HG03159 (cell line): ENCODE measurements around the gene TTF1.
"Not testable (repeated sequence)": the region's sequence is repeated elsewhere in the genome, so short reads cannot be mapped to it uniquely, and the experiment has no call there.

Experiments used
- ATAC-seq: cut with Tn5 transposase; IDR thresholded peaks from one replicate; pipeline ENCODE4 v1.9.1; 2021; ENCODE audit warnings: mild to moderate bottlenecking, moderate library complexity; ENCODE audit not compliant: unreplicated experiment

Gene TTF1

GRCh38 chr9:132412089-132412488 is 5.4 kb upstream of the TTF1 start:
- ATAC-seq, result no peak

- ATAC-seq, result peak; percentile 49
These were observed 4.5 kb upstream of the TTF1 start for GRCh38 chr9:132411091-132411508.

- no peak for ATAC-seq
These were observed 4.0 kb upstream of the TTF1 start for GRCh38 chr9:132410642-132411041.

DNA sequence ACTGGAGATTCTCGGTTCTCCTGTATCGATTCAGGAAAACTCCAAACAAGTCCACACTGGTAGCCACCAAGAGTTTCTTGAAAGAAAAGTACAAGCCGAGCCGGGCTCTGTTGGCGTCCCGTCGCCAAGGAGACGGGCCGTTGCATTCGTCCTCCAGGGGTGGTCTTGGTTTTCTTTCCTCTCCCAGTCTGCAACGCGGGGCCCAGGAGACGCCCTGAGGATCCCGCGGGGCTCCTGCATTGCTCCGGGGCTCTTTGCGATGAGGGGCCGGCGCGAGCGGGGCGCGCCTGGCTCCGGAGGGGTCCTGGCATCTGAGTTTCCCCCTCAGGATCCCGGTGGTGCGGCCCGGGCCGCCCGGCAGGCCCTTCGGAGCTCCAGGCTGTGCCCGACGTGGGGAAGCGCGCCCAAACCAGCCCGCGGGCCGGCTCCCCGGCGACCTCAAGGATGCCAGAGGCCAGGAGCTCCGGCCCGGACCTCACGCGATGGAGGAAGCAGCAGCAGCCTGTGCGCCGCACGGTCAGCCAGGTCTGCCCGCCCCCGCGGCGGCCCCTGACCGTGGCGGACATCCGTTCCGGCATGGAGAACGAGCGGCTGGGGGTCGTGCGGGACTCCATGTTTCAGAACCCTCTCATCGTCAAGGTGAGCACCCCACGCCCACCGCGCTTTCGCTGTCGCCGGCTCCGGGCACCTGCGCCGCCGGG is 3.3 kb upstream of the TTF1 start, which contains the start of gene CFAP77:
Gene CFAP77, plus strand, starts transcription at position 384 of the 701 bp plus-strand sequence. Its CDS starts 61 bp downstream, at position 445.
- no peak for ATAC-seq

DNA sequence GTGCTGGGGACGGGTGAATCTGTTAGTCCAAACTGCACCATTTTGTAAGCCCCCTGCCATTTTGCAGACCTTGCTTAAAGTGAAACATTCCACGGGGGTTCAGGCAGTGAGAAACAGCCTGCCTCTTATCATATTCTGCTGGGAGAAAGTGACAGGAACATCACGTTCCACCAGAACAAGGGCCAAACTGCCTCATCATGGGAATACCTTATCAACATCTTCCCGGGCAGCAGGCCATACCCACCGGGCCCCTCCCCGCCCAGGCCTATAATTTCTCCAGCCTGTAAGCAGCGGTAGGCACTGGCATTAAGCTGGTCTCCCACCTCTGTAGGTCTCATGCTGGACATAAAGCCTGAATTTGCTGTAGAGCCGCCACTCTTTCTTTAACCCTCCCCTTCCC is 1.9 kb upstream of the TTF1 start:
- ATAC-seq, result no peak

DNA sequence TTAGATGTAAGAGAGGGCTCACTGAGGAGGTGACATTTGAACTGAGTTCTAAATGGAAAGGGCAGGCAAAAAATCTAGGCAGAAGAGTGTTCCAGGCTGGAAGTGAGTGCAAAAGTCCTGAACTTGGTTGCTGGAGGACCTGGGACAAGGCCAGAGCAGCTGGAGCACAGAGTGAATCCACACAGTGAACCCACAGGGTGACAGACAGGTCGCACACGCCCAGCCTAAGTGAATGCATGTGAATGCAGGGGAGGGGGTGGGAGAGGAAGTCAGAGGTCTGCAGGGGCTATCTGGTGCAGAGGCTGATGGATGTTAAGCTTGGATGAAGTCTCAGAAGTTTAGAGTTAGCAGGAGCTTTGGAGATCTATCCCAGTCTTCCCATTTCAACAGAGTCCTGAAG is 556 bp upstream of the TTF1 start:
- no peak for ATAC-seq

- no peak for ATAC-seq
These were observed 2.3 kb downstream of the TTF1 start for GRCh38 chr9:132404228-132404881.

GRCh38 chr9:132401824-132402223 is 4.8 kb downstream of the TTF1 start:
- no peak for ATAC-seq

- no peak for ATAC-seq
These were observed 11.1 kb downstream of the TTF1 start for GRCh38 chr9:132395560-132395959.

DNA sequence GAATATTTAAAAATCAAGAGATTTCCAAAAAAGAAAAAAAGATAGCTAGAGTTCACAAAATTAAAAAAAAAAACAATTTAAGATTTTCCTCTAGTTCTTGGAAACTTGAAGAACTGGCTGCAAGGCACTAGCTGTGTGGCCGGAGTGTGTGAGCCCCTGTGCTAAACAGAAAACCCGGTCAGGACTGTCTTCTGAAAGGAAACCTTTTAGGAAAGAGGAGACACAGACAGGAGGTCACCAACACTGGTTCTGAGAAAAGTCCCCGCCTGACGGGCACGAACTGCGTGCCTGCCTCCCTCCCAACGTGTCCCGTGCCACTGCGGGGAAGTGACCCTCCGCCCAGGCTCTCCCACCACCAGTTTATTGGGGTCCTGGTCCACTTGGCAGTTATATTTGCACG is 15.2 kb downstream of the TTF1 start:
- ATAC-seq, result no peak

GRCh38 chr9:132390966-132391365 is 15.7 kb downstream of the TTF1 start:
- ATAC-seq, result no peak

- no peak for ATAC-seq
These were observed 19.5 kb downstream of the TTF1 start for GRCh38 chr9:132387133-132387532.

- ATAC-seq, result no peak
These were observed 22.3 kb downstream of the TTF1 start for GRCh38 chr9:132384376-132384775.

- ATAC-seq, result no peak
These were observed 23.2 kb downstream of the TTF1 start for GRCh38 chr9:132383462-132383883.

DNA sequence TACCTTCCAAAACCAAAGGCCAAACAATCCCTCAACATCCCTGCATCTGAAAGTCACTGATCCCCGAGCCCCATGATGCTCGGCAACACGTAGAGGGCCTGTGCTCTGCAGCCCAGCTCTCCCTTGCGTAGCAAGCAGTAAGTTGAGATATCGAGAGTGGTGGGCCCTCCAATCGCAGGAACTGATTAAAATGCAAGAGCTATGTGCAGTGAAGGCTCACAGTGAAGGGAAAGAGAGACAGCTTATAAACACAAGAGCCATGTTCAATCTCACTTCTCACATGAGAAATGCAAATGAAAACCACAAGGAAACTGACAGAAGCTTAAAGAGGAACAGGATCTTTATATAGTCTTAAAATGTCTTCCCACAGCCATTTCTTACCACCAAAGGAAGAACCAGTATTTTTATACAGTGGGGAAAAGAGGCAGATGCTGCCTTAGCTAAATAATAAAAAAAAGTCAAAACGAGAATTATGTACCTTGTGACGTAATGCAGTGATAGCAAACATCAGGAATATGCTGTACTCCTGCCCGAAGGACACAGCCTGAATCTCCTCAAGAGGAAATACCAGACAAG is 24.6 kb downstream of the TTF1 start:
- ATAC-seq, result peak; percentile 73

GRCh38 chr9:132378416-132378815 is 28.2 kb downstream of the TTF1 start:
- not testable (repeated sequence) for ATAC-seq

- not testable (repeated sequence) for ATAC-seq
These were observed 28.9 kb downstream of the TTF1 start for GRCh38 chr9:132377769-132378168.

GRCh38 chr9:132372177-132373095 is 34.2 kb downstream of the TTF1 start:
- no peak for ATAC-seq

- no peak for ATAC-seq
These were observed 36.0 kb downstream of the TTF1 start for GRCh38 chr9:132370592-132370991.

DNA sequence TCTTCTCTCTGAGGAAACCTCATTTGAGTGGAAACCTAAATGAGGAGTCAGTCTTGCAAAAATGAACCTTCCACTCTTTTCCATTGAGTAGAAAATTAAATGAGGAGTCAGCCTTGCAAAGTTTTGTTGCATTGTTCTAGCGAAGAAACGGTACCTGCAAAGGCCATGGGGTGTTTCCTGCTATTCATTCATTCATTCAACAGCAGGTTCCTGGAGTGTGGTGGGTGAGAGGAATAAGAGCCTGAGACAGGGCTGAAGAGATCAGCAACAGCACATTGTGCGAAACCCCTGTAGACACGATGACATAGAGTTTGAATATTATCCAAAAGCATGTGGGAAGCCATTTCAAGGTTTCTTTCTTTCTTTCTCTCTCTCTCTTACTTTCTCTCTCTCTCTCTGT is 37.2 kb downstream of the TTF1 start:
- ATAC-seq, result no peak
